Measurements from ENCODE around the gene SUPT3H.

Gene SUPT3H

DNA sequence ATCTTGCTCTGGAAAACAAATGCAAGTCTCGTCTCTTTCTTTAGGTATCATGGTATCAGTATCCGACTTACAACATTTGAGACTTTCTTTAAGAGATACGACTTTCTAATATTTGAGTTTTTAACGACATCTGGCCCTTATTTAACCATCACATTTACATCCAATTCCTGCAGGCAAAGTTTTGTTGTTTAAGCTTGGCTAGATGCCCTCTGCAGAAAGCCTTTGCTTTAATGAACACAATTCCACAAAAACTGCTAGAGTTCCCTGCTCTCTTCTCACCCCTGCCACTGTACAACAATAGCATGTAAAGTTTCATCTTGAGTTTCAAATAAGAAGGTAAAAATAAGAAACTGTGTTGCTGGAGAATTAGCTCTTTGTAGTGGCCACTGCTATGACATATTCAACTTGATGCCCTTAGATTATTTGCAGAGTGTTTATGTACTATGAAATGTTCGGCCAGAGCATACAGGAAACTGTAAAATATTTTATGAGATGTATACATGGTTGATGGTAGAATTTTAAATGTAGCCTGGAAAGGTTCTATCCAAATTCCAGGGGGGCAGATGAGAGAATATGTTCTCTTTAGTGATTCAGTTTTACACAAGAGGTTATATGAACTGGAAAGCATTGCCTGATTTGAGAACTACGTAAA lies 551.6 kb downstream of the SUPT3H start:
- TF ChIP-seq, protein P1, sequence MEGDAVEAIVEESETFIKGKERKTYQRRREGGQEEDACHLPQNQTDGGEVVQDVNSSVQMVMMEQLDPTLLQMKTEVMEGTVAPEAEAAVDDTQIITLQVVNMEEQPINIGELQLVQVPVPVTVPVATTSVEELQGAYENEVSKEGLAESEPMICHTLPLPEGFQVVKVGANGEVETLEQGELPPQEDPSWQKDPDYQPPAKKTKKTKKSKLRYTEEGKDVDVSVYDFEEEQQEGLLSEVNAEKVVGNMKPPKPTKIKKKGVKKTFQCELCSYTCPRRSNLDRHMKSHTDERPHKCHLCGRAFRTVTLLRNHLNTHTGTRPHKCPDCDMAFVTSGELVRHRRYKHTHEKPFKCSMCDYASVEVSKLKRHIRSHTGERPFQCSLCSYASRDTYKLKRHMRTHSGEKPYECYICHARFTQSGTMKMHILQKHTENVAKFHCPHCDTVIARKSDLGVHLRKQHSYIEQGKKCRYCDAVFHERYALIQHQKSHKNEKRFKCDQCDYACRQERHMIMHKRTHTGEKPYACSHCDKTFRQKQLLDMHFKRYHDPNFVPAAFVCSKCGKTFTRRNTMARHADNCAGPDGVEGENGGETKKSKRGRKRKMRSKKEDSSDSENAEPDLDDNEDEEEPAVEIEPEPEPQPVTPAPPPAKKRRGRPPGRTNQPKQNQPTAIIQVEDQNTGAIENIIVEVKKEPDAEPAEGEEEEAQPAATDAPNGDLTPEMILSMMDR (IDR thresholded peaks at IDR 0.05), result no peak
- H3K27ac Mint-ChIP-seq, result no peak overlapping the region
- no peaks in the 10 kb centered on the region for H3K27me3 Mint-ChIP-seq (ENCODE audit: low read depth, poor library complexity)
- no peak for DNase-seq
- no peak overlapping the region for H3K4me3 Mint-ChIP-seq
- no peaks in the 10 kb centered on the region for H3K9me3 Mint-ChIP-seq
- peaks cover 7% of the 10 kb centered on the region for H3K36me3 Mint-ChIP-seq (ENCODE audit: low read depth)
- H3K4me1 Mint-ChIP-seq, result peaks cover 28% of the 10 kb centered on the region

DNA sequence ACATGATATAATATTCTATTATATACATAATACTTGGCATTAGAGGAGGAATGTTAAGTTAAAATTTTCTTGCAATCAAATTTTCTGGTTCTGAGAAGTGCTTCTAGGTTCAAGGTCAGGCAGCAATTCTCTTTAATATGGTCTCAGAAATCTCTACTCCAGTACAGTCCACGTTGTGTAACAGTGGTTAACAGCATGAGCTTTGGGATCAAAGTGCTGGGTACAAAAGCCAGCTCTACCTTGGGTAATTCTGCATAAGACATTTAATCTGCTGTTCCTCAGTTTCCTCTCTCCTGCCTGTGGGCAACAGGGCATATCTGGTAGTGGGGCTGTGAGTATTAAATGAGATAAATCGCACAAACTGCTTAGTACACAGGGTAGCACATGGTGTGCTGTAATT lies 552.5 kb downstream of the SUPT3H start:
- no peak overlapping the region for H3K4me3 Mint-ChIP-seq
- no peak overlapping the region for H3K27ac Mint-ChIP-seq
- TF ChIP-seq, protein P1 (IDR thresholded peaks at IDR 0.05), result no peak
- H3K27me3 Mint-ChIP-seq (ENCODE audit: low read depth, poor library complexity), result no peaks in the 10 kb centered on the region
- H3K36me3 Mint-ChIP-seq (ENCODE audit: low read depth), result peaks cover 7% of the 10 kb centered on the region
- peaks cover 21% of the 10 kb centered on the region for H3K4me1 Mint-ChIP-seq
- H3K9me3 Mint-ChIP-seq, result no peaks in the 10 kb centered on the region
- DNase-seq, result no peak

DNA sequence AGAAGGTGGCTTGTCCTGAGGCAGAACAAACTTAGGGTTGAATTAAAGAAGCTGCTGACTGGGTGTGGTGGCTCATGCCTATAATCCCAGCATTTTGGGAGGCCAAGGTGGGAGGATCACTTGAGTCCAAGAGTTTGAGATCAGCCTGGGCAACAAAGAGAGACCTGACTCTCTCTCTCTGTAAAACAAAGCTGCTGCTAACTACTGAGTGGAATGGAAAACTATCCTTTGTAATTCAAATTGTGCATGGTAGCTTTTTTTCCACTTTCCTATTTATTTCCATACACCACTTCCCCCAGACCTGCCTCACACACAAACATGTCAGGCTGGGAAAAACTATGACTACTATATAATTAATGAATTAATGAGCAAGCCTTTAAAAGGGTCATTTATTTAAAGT lies 553.2 kb downstream of the SUPT3H start:
- Mint-ChIP-seq H3K4me1 (peaks cover 14% of the 10 kb centered on the region), H3K36me3 (ENCODE audit: low read depth) (peaks cover 7% of the 10 kb centered on the region), H3K27ac (no peak overlapping the region), H3K4me3 (no peak overlapping the region), H3K27me3 (ENCODE audit: low read depth, poor library complexity) (no peaks in the 10 kb centered on the region), H3K9me3 (no peaks in the 10 kb centered on the region)
- no peak for DNase-seq
- TF ChIP-seq, protein P1 (IDR thresholded peaks at IDR 0.05), result no peak

DNA sequence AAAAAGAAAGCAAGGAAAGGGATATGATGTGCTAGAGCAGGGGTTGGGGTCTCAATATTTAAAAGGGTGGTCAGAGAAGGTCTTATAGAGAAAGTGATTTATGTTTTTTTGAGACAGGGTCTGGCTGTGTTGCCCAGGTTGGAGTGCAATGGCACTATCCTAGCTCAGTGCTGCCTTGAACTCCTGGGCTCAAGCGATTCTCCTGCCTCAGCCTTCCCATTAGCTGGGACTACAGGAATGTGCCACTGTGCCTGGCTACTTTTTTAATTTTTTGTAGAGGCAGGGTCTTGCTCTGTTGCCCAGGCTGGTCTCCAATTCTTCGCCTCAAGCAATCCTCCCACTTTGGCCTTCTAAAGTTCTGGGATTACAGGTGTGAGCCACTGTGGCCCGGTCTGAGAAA lies 557.0 kb downstream of the SUPT3H start:
- Mint-ChIP-seq H3K4me3 (no peak overlapping the region), H3K4me1 (peaks cover 5% of the 10 kb centered on the region), H3K27me3 (ENCODE audit: low read depth, poor library complexity) (no peaks in the 10 kb centered on the region), H3K27ac (no peak overlapping the region), H3K9me3 (peaks cover 15% of the 10 kb centered on the region), H3K36me3 (ENCODE audit: low read depth) (peaks cover 6% of the 10 kb centered on the region)
- TF ChIP-seq, protein P1 (IDR thresholded peaks at IDR 0.05), result no peak
- DNase-seq, result no peak

DNA sequence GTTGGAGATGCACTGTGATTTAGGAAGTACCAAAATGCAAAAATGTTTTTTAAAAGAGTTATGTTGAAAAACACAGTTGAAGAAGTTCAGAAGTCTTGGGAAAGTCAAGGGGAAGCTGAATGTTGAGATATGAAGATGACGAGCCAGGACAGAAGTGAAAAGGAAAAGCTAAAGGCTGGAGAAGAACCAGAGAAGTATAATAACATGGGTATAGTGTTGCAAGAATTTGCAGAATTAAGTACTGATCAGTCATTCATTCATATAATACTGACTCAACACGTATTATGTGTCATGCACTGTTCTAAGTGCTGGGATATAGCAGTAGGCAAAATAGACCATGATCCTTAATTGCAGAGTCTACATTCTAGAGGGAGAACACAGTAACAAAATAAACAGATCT lies 557.4 kb downstream of the SUPT3H start:
- H3K9me3 Mint-ChIP-seq, result peaks cover 15% of the 10 kb centered on the region
- no peak overlapping the region for H3K4me3 Mint-ChIP-seq
- H3K36me3 Mint-ChIP-seq (ENCODE audit: low read depth), result peaks cover 4% of the 10 kb centered on the region
- no peaks in the 10 kb centered on the region for H3K27me3 Mint-ChIP-seq (ENCODE audit: low read depth, poor library complexity)
- no peak overlapping the region for H3K27ac Mint-ChIP-seq
- H3K4me1 Mint-ChIP-seq, result peaks cover 5% of the 10 kb centered on the region
- no peak for DNase-seq
- TF ChIP-seq, protein P1 (IDR thresholded peaks at IDR 0.05), result no peak

DNA sequence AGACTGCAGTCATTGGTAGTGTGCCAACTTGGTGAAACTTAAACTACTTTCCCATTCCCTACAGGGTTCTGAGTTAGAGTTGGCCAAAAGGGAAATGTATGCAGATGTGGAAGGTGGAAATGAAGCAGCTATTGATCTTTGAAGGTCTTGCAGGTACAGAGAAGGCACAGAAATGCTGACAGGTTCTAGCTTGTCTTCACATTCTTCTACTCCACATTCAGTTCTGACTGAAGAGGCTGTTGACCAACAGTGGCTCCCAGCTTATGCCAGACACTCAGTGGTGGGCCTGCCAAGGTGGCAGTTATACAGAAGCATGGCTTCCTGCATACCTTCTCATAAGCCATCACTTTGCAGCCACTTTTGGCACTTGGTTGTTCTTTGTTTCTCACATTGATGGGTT lies 566.3 kb downstream of the SUPT3H start:
- Mint-ChIP-seq H3K4me3 (no peak overlapping the region), H3K4me1 (peaks cover 7% of the 10 kb centered on the region), H3K9me3 (peaks cover 5% of the 10 kb centered on the region), H3K27me3 (ENCODE audit: low read depth, poor library complexity) (no peaks in the 10 kb centered on the region), H3K27ac (no peak overlapping the region), H3K36me3 (ENCODE audit: low read depth) (no peaks in the 10 kb centered on the region)
- no peak for DNase-seq
- TF ChIP-seq, protein P1 (IDR thresholded peaks at IDR 0.05), result no peak
